IPS DF 6.9 (cell line): ENCODE data around the gene RASD1.
"Not testable (repeated sequence)": the region's sequence is repeated elsewhere in the genome, so short reads cannot be mapped to it uniquely, and the experiment has no call there.

Experiments
- DNase-seq: peaks from one replicate; pipeline ENCODE4 v3.0.0-alpha.2; 2013; ENCODE audit warnings: low read depth, low spot score
- H3K27ac ChIP-seq: one replicate; pipeline ENCODE4 v1.5.1; 2013; ENCODE audit warnings: low read length, control low read depth
- H3K27me3 ChIP-seq: 2 replicates; pipeline ENCODE4 v1.6.1; 2013; ENCODE audit warnings: mild to moderate bottlenecking, low read length; ENCODE audit not compliant: control insufficient read depth, insufficient read depth
- H3K36me3 ChIP-seq: 2 replicates; pipeline ENCODE4 v1.6.1; 2013; ENCODE audit warnings: low read length; ENCODE audit not compliant: control insufficient read depth, insufficient read depth
- H3K4me1 ChIP-seq: 2 replicates; pipeline ENCODE4 v1.6.1; 2013; ENCODE audit warnings: low read length; ENCODE audit not compliant: control insufficient read depth, insufficient read depth
- H3K4me3 ChIP-seq: 2 replicates; pipeline ENCODE4 v1.5.1; 2013; ENCODE audit warnings: mild to moderate bottlenecking, low read length
- H3K9me3 ChIP-seq: 2 replicates; pipeline ENCODE4 v1.6.1; 2013; ENCODE audit warnings: low read length, inconsistent platforms; ENCODE audit not compliant: control insufficient read depth, insufficient read depth
- WGBS: extraction: QIAGEN DNeasy Blood & Tissue Kit; methylation state at CpG from one replicate; pipeline ENCODE4 v1.1.7; 2013; ENCODE audit warnings: mixed read lengths, missing lambda C conversion rate; ENCODE audit not compliant: insufficient read length, insufficient coverage; 5-methylcytosine and 5-hydroxymethylcytosine counted together

The RASD1 gene

GRCh38 chr17:17486416-17486815, 9.8 kb downstream of the RASD1 start:
- not testable (repeated sequence) for DNase-seq, H3K9me3 ChIP-seq, H3K4me3 ChIP-seq, H3K27me3 ChIP-seq, H3K4me1 ChIP-seq, H3K27ac ChIP-seq
- H3K36me3 ChIP-seq: peaks cover 11% of the 10 kb centered on the region
- no CpG with 5 or more reads among the region's 23 CpGs for WGBS

GRCh38 chr17:17485420-17485819, 10.8 kb downstream of the RASD1 start:
- Histone ChIP-seq H3K9me3 (no peaks in the 10 kb centered on the region), H3K36me3 (peaks cover 5% of the 10 kb centered on the region; the same call in 1 of the 2 replicates), H3K27ac (no peak overlapping the region), H3K27me3 (no peaks in the 10 kb centered on the region), H3K4me1 (no peaks in the 10 kb centered on the region), H3K4me3 (no peak overlapping the region)
- no CpG with 5 or more reads among the region's 6 CpGs for WGBS
- DNase-seq: no peak

GRCh38 chr17:17484451-17484899, 11.7 kb downstream of the RASD1 start:
- Histone ChIP-seq H3K27ac (no peak overlapping the region), H3K9me3 (no peaks in the 10 kb centered on the region), H3K4me1 (no peaks in the 10 kb centered on the region), H3K36me3 (peaks cover 5% of the 10 kb centered on the region; the same call in 1 of the 2 replicates), H3K27me3 (no peaks in the 10 kb centered on the region), H3K4me3 (no peak overlapping the region)
- no CpG with 5 or more reads among the region's 12 CpGs for WGBS
- DNase-seq: no peak

- H3K27me3 ChIP-seq: no peaks in the 10 kb centered on the region
- no peak for DNase-seq
- H3K4me3 ChIP-seq: no peak overlapping the region
- no peaks in the 10 kb centered on the region for H3K4me1 ChIP-seq
- no peaks in the 10 kb centered on the region for H3K36me3 ChIP-seq
- WGBS: no CpG with 5 or more reads among the region's 5 CpGs
- no peaks in the 10 kb centered on the region for H3K9me3 ChIP-seq
- no peak overlapping the region for H3K27ac ChIP-seq
These were observed 14.3 kb downstream of the RASD1 start for GRCh38 chr17:17481860-17482259.

- DNase-seq: no peak
- no peaks in the 10 kb centered on the region for H3K36me3 ChIP-seq
- H3K4me3 ChIP-seq: no peak overlapping the region
- H3K9me3 ChIP-seq: no peaks in the 10 kb centered on the region
- WGBS: no CpG with 5 or more reads among the region's 6 CpGs
- H3K4me1 ChIP-seq: no peaks in the 10 kb centered on the region
- H3K27ac ChIP-seq: no peak overlapping the region
- no peaks in the 10 kb centered on the region for H3K27me3 ChIP-seq
These were observed 15.5 kb downstream of the RASD1 start for GRCh38 chr17:17480593-17481148.

- Histone ChIP-seq H3K9me3 (no peaks in the 10 kb centered on the region), H3K27me3 (no peaks in the 10 kb centered on the region), H3K36me3 (no peaks in the 10 kb centered on the region), H3K27ac (no peak overlapping the region), H3K4me3 (no peak overlapping the region), H3K4me1 (no peaks in the 10 kb centered on the region)
- WGBS: no CpG with 5 or more reads among the region's 3 CpGs
- no peak for DNase-seq
These were observed 17.0 kb downstream of the RASD1 start for GRCh38 chr17:17479209-17479608.

GRCh38 chr17:17476865-17477467, 19.2 kb downstream of the RASD1 start, which contains the start of gene MED9:
TSS of gene MED9 (plus strand) at chr17:17477000. CDS start at chr17:17477042, 42 bp downstream.
- Histone ChIP-seq H3K27ac (no peak within 1 kb of the TSS), H3K9me3 (no peaks in the 10 kb centered on the region), H3K36me3 (no peaks in the 10 kb centered on the region), H3K4me1 (no peaks in the 10 kb centered on the region), H3K4me3 (peak within 1 kb of the TSS; percentile 96), H3K27me3 (no peaks in the 10 kb centered on the region)
- no CpG with 5 or more reads among the region's 47 CpGs for WGBS
- peak; percentile 89 for DNase-seq

GRCh38 chr17:17474341-17474740, 21.9 kb downstream of the RASD1 start:
- Histone ChIP-seq H3K27ac (no peak overlapping the region), H3K4me3 (no peak overlapping the region), H3K9me3 (no peaks in the 10 kb centered on the region), H3K4me1 (no peaks in the 10 kb centered on the region), H3K27me3 (no peaks in the 10 kb centered on the region), H3K36me3 (no peaks in the 10 kb centered on the region)
- no CpG with 5 or more reads among the region's 7 CpGs for WGBS
- DNase-seq: no peak

GRCh38 chr17:17472333-17472920, 23.8 kb downstream of the RASD1 start:
- Histone ChIP-seq H3K4me3 (no peak overlapping the region), H3K9me3 (no peaks in the 10 kb centered on the region), H3K36me3 (no peaks in the 10 kb centered on the region), H3K27me3 (no peaks in the 10 kb centered on the region), H3K4me1 (no peaks in the 10 kb centered on the region), H3K27ac (no peak overlapping the region)
- DNase-seq: no peak
- no CpG with 5 or more reads among the region's 8 CpGs for WGBS

- no peaks in the 10 kb centered on the region for H3K36me3 ChIP-seq
- no peaks in the 10 kb centered on the region for H3K4me1 ChIP-seq
- no peak overlapping the region for H3K4me3 ChIP-seq
- no peak overlapping the region for H3K27ac ChIP-seq
- H3K27me3 ChIP-seq: no peaks in the 10 kb centered on the region
- no CpG with 5 or more reads among the region's 3 CpGs for WGBS
- DNase-seq: no peak
- H3K9me3 ChIP-seq: no peaks in the 10 kb centered on the region
These were observed 26.2 kb downstream of the RASD1 start for GRCh38 chr17:17469996-17470395.
